Tibial nerve (tissue), 4 donors: ENCODE data around the gene TACR2. TPM values are rescaled to one million over a fixed set of nuclear protein-coding genes. Genes with fewer than 3 reads are reported as not detected.

ENCODE experiments used
- DNase-seq, 2 donors: peaks; one replicate each; pipeline ENCODE4 v3.0.0-alpha.2; 2019; ENCODE audit warnings: low spot score in 2 of 2
- H3K27ac ChIP-seq, 4 donors: fragments of 200-600 bp; sonication (generic) in 3 of 4; one replicate each; pipeline ENCODE4 v1.5.1; 2017 to 2019; ENCODE audit warnings: mild to moderate bottlenecking in 1 of 4
- H3K27me3 ChIP-seq, 2 donors: fragments of 200-600 bp; sonication (generic) in 1 of 2; one replicate each; pipeline versions ENCODE4 v1.5.1 to v1.6.0; 2017 to 2019
- H3K36me3 ChIP-seq, 3 donors: fragments of 200-600 bp; sonication (generic); one replicate each; pipeline ENCODE4 v1.5.1; 2018 to 2019
- H3K4me1 ChIP-seq, 4 donors: fragments of 200-600 bp; sonication (generic) in 3 of 4; one replicate each; pipeline ENCODE4 v1.5.1; 2017 to 2019
- H3K4me3 ChIP-seq, 4 donors: fragments of 200-600 bp; sonication (generic) in 3 of 4; one replicate each; pipeline ENCODE4 v1.5.1; 2017 to 2019; ENCODE audit warnings: mild to moderate bottlenecking in 1 of 4, moderate library complexity in 1 of 4
- H3K9me3 ChIP-seq, 4 donors: fragments of 200-600 bp; sonication (generic) in 3 of 4; one replicate each; pipeline ENCODE4 v1.5.1; 2017 to 2019
- CTCF ChIP-seq, 5 experiments: fragments of 200-600 bp in 3 of 5; fragments of 450-650 bp in 2 of 5; sonication (generic) in 3 of 5; IDR thresholded peaks; one replicate each; pipeline ENCODE4 v1.5.1; 2016 to 2019; ENCODE audit warnings: antibody characterized with exemption in 5 of 5, mild to moderate bottlenecking in 3 of 5, moderate library complexity in 2 of 5
- EP300 ChIP-seq, 2 donors: sonication (generic); formaldehyde crosslinking; IDR thresholded peaks; one replicate each; pipeline ENCODE4 v1.6.1; 2017; ENCODE audit warnings: antibody characterized with exemption in 2 of 2, mild to moderate bottlenecking in 1 of 2
- POLR2A ChIP-seq, 2 donors: fragments of 450-650 bp; IDR thresholded peaks; one replicate each; pipeline ENCODE4 v1.6.1; 2017; ENCODE audit warnings: antibody characterized with exemption in 2 of 2, mild to moderate bottlenecking in 2 of 2, moderate library complexity in 2 of 2
- WGBS, 2 donors: methylation state at CpG; one replicate each; pipeline ENCODE4 v1.1.5; 2018; 5-methylcytosine and 5-hydroxymethylcytosine counted together
- total RNA-seq, 4 donors: library from RNA; depleted of rRNA; stranded (reverse); fragments of >200 nt; gene quantifications; one replicate each; pipeline ENCODE4 v1.1.0, GENCODE V29; 2016

Gene TACR2
- total RNA-seq, 4 donors from 2014 or later, result 0.59 to 4.6 (median 1.2) TPM

GRCh38 chr10:69358148-69358795 lies 58.4 kb downstream of the TACR2 start:
- H3K9me3 ChIP-seq, result no peaks in the 10 kb centered on the region
- DNase-seq, result no peak
- 68 to 79% methylated on average over 12 of the region's 12 CpGs for WGBS, 2 donors
- no peak overlapping the region for H3K4me3 ChIP-seq
- H3K27me3 ChIP-seq, result no peaks in the 10 kb centered on the region
- TF ChIP-seq CTCF (IDR thresholded peaks at IDR 0.05) (no peak), EP300 (IDR thresholded peaks at IDR 0.05) (no peak), POLR2A (IDR thresholded peaks at IDR 0.05) (no peak)
- peaks cover 0 to 7% (median 0%) of the 10 kb centered on the region in 3 donors for H3K36me3 ChIP-seq
- H3K27ac ChIP-seq, result no peak overlapping the region
- peaks cover 0 to 28% (median 6%) of the 10 kb centered on the region in 4 donors for H3K4me1 ChIP-seq

GRCh38 chr10:69356187-69356586 lies 60.5 kb downstream of the TACR2 start:
- Histone ChIP-seq H3K27ac (no peak overlapping the region), H3K36me3 (peaks cover 0 to 2% (median 0%) of the 10 kb centered on the region in 3 donors)
- 84 to 85% methylated on average over 2 of the region's 2 CpGs for WGBS, 2 donors

GRCh38 chr10:69353977-69354635 lies 62.6 kb downstream of the TACR2 start:
- Histone ChIP-seq H3K4me1 (peaks cover 0 to 11% (median 3%) of the 10 kb centered on the region in 4 donors), H3K27me3 (no peaks in the 10 kb centered on the region), H3K27ac (no peak overlapping the region), H3K4me3 (no peak overlapping the region), H3K9me3 (no peaks in the 10 kb centered on the region), H3K36me3 (no peaks in the 10 kb centered on the region)
- DNase-seq, result no peak
- TF ChIP-seq CTCF (IDR thresholded peaks at IDR 0.05) (no peak), POLR2A (IDR thresholded peaks at IDR 0.05) (no peak), EP300 (IDR thresholded peaks at IDR 0.05) (no peak)
- 85 to 88% methylated on average over 8 of the region's 8 CpGs for WGBS, 2 donors

More at GRCh38 chr10:69356187-69356586, 60.5 kb downstream of the TACR2 start:
- Histone ChIP-seq H3K27me3 (no peaks in the 10 kb centered on the region), H3K9me3 (no peaks in the 10 kb centered on the region), H3K4me3 (no peak overlapping the region), H3K4me1 (peaks cover 0 to 14% (median 6%) of the 10 kb centered on the region in 4 donors)
- no peak for DNase-seq
- no peak for TF ChIP-seq EP300 (IDR thresholded peaks at IDR 0.05)
- TF ChIP-seq CTCF (IDR thresholded peaks at IDR 0.05), result no peak
- no peak for TF ChIP-seq POLR2A (IDR thresholded peaks at IDR 0.05)

Other genes starting within 250 kb of the TACR2 start
- gene SUPV3L1, start 236.7 kb downstream of the TACR2 start, total RNA-seq, result 10 to 100 TPM; 23.4 to 53.7 (median 34.9) TPM
- 10 to 100 TPM in 1 of 4 donors, 1 to 10 TPM in 3; 4.8 to 11.1 (median 5.5) TPM for gene HKDC1, start 196.6 kb downstream of the TACR2 start, total RNA-seq
- 10 to 100 TPM; 27.3 to 54.0 (median 30.1) TPM for gene HK1, start 138.4 kb downstream of the TACR2 start, total RNA-seq
- 100 to 1,000 TPM in 1 of 4 donors, 10 to 100 TPM in 3; 46.9 to 117 (median 92.7) TPM for gene TSPAN15, start 34.5 kb upstream of the TACR2 start, total RNA-seq
- not detected for gene NEUROG3, start 156.5 kb upstream of the TACR2 start, total RNA-seq
- 1 to 10 TPM in 2 of 4 donors, under 1 TPM in 2; 0.44 to 5.7 (median 2.4) TPM for gene FAM241B, start 213.3 kb upstream of the TACR2 start, total RNA-seq